ENCODE data around the gene CDC42BPA. TPM values are rescaled to one million over a fixed set of nuclear protein-coding genes. Genes with fewer than 3 reads are reported as not detected.

The CDC42BPA gene
- polyA plus RNA-seq, 1 donor (not counting 4 experiments of a cell fraction or from before 2014, with no cell fraction given) = 9.2 TPM

- no peak overlapping the region for H3K4me3 ChIP-seq (ENCODE audit: control insufficient read depth in 2 of 3, extremely low read depth in 1 of 3, insufficient read depth in 2 of 3, low read depth in 1 of 3, low read length in 3 of 3)
- no peaks in the 10 kb centered on the region for H3K79me2 ChIP-seq (ENCODE audit: control insufficient read depth, insufficient read depth, low read length)
- no peak for DNase-seq (ENCODE audit: low read depth, low spot score)
- no peaks in the 10 kb centered on the region for H3K36me3 ChIP-seq (ENCODE audit: control insufficient read depth in 2 of 2, extremely low read depth in 1 of 2, insufficient read depth in 2 of 2, low read length in 2 of 2)
- H3K9ac ChIP-seq (ENCODE audit: control insufficient read depth, extremely low read depth, insufficient read depth, low read length) = no peak overlapping the region
- no peak overlapping the region for H3K27ac ChIP-seq (ENCODE audit: control insufficient read depth, insufficient read depth, low read length)
- peaks cover 9% of the 10 kb centered on the region for H3K4me1 ChIP-seq (ENCODE audit: control insufficient read depth, extremely low read depth, insufficient read depth, low read length)
- no peak for FAIRE-seq
- TF ChIP-seq CTCF (optimal IDR thresholded peaks at IDR 0.05 in 1 of 3, IDR thresholded peaks at IDR 0.05 in 1 of 3, conservative IDR thresholded peaks at IDR 0.05 in 1 of 3; ENCODE audit: extremely low read depth in 1 of 3, insufficient read depth in 2 of 3, low read length in 3 of 3) (no peak), EZH2 (IDR thresholded peaks at IDR 0.05; ENCODE audit: low read length) (no peak)
- H3K9me3 ChIP-seq (ENCODE audit: control insufficient read depth, low read depth, low read length) = no peaks in the 10 kb centered on the region
- H3K9me1 ChIP-seq (ENCODE audit: control insufficient read depth, extremely low read depth, insufficient read depth, low read length) = no peaks in the 10 kb centered on the region
- no peaks in the 10 kb centered on the region for H3K27me3 ChIP-seq (ENCODE audit: control insufficient read depth, extremely low read depth, insufficient read depth, low read length)
- H2AFZ ChIP-seq (ENCODE audit: control insufficient read depth, low read length) = no peak overlapping the region
- dilution Hi-C loops (cut with MboI; ENCODE audit: extremely low pct_ligation_motif_present, low sequenced_read_pairs) = no loop called here
- no peak overlapping the region for H3K4me2 ChIP-seq (ENCODE audit: control insufficient read depth, extremely low read depth, insufficient read depth, low read depth, low read length)
- no peaks in the 10 kb centered on the region for H4K20me1 ChIP-seq (ENCODE audit: control insufficient read depth, extremely low read depth, insufficient read depth, low read length)
Observed at GRCh38 chr1:226975259-226976250, 342.7 kb downstream of the CDC42BPA start.

- no peak for FAIRE-seq
- no peaks in the 10 kb centered on the region for H4K20me1 ChIP-seq (ENCODE audit: control insufficient read depth, extremely low read depth, insufficient read depth, low read length)
- no peak overlapping the region for H3K4me2 ChIP-seq (ENCODE audit: control insufficient read depth, extremely low read depth, insufficient read depth, low read depth, low read length)
- no peak overlapping the region for H3K27ac ChIP-seq (ENCODE audit: control insufficient read depth, insufficient read depth, low read length)
- H3K4me1 ChIP-seq (ENCODE audit: control insufficient read depth, extremely low read depth, insufficient read depth, low read length) = peaks cover 9% of the 10 kb centered on the region
- H3K9me3 ChIP-seq (ENCODE audit: control insufficient read depth, low read depth, low read length) = no peaks in the 10 kb centered on the region
- no peak overlapping the region for H3K4me3 ChIP-seq (ENCODE audit: control insufficient read depth in 2 of 3, extremely low read depth in 1 of 3, insufficient read depth in 2 of 3, low read depth in 1 of 3, low read length in 3 of 3)
- no peak for TF ChIP-seq CTCF (optimal IDR thresholded peaks at IDR 0.05 in 1 of 3, IDR thresholded peaks at IDR 0.05 in 1 of 3, conservative IDR thresholded peaks at IDR 0.05 in 1 of 3; ENCODE audit: extremely low read depth in 1 of 3, insufficient read depth in 2 of 3, low read length in 3 of 3)
- TF ChIP-seq EZH2 (IDR thresholded peaks at IDR 0.05; ENCODE audit: low read length) = no peak
- H3K79me2 ChIP-seq (ENCODE audit: control insufficient read depth, insufficient read depth, low read length) = no peaks in the 10 kb centered on the region
- no peaks in the 10 kb centered on the region for H3K36me3 ChIP-seq (ENCODE audit: control insufficient read depth in 2 of 2, extremely low read depth in 1 of 2, insufficient read depth in 2 of 2, low read length in 2 of 2)
- peak overlapping the region; percentile 53 for H2AFZ ChIP-seq (ENCODE audit: control insufficient read depth, low read length)
- dilution Hi-C loops (cut with MboI; ENCODE audit: extremely low pct_ligation_motif_present, low sequenced_read_pairs) = no loop called here
- H3K9me1 ChIP-seq (ENCODE audit: control insufficient read depth, extremely low read depth, insufficient read depth, low read length) = no peaks in the 10 kb centered on the region
- H3K9ac ChIP-seq (ENCODE audit: control insufficient read depth, extremely low read depth, insufficient read depth, low read length) = no peak overlapping the region
- DNase-seq (ENCODE audit: low read depth, low spot score) = no peak
- no peaks in the 10 kb centered on the region for H3K27me3 ChIP-seq (ENCODE audit: control insufficient read depth, extremely low read depth, insufficient read depth, low read length)
Observed at GRCh38 chr1:226974544-226975258, 343.6 kb downstream of the CDC42BPA start.
